HL-60/S4 treated with phorbol 12-myristate 13-acetate at 8.2 ng/mL for 4 days and 3 days (cell line): ENCODE measurements around the gene TRIM47.

ENCODE experiments used
- in situ Hi-C: fragments of 300-500 bp; cut with MboI; formaldehyde crosslinking; loops from 2 replicates; pipeline ENCODE4 v1.15.0; 2022; ENCODE audit warnings: low sequenced_read_pairs

The TRIM47 gene

DNA sequence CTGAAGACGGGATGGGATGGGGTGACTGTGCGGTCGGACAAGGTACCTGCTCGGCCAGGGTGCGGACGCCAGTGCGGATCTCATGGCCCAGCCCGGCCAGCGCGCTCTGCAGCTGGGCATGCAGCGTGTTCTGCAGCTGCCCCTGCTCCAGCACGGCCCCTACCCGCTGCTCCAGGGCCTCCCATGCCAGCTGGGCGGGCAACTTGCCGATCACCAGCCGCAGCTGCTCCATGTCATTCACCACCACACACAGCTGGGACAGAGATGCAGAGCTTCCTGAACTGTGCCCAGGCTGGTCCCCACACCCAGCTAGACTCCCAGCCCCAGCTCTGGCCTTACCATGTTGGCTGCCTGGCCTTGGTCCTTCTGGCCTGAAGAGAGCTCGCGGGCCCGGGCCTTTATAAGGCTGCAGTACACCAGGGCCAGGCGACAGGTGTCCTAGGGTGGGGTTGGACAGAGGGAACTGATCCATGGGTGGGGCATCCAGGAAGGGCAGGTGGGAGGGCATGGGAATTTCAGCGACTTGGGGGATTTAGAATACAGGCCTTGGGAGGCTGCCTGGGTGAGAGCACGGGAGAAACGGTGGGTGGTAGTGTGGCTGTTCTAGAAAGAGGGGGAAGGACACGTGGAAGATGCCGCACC, 44.0 kb downstream of the TRIM47 start:
- in situ Hi-C loops, result no loop called here

DNA sequence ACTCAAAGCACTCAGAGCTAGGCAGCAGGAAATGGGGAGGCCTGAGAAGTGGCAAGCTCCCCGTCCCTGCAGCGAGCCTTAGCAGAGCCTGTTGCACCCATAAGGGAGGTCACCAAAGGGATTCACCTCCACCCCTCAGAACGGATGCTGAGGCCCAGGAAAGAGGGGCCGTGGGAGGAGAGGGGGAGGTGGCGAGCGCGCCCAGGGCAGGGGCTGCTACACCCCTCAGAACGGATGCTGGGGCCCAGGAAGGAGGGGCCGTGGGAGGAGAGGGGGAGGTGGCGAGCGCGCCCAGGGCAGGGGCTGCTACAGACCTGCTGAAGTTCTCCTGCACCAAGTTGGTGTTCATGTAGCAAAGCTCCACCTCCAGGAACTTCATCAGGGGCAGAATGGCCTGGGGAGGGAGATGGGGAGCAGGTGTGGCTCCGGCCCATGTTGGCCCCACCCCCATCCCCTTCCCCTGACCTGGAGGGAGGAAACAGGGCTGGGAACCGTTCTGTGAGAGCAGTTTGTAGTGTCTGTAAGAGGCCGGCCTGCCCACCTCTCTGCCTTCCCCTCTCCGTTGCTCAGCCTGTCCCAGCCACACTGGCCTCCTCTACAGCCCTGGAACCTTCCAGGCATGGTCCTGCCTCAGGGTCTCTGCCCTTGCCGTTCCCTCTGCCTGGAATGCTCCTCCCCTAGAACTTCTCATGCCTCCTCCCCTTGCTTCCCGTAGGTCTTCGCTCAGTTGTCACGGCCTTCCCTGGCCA, 45.6 kb downstream of the TRIM47 start:
- in situ Hi-C loops, result no loop called here

DNA sequence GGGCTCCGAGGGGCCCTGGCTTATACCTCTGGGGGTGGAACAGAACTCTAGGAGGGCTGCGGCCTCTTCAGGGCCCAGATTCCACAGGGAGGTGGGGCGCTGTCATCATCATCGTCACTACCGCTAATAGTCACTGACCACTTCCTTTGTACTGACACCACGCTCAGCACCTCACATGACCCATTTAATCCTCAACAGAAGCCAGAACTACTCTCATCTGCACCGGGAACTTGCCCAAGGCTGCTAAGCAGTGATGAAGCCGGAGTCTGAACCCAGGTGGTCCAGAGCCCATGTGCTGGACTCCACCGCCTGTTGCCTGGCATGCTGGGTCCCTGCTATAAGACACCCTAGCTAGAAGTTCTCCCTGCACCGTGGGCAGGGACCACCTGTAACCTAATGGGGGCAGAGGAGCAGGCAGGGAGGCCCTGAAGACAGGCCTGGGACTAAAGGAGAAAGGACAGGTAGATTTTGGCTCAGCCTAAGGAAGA, 46.2 kb downstream of the TRIM47 start:
- in situ Hi-C loops, result no loop called here

GRCh38 chr17:75831032-75831571, 47.3 kb downstream of the TRIM47 start:
- in situ Hi-C loops, result no loop called here

DNA sequence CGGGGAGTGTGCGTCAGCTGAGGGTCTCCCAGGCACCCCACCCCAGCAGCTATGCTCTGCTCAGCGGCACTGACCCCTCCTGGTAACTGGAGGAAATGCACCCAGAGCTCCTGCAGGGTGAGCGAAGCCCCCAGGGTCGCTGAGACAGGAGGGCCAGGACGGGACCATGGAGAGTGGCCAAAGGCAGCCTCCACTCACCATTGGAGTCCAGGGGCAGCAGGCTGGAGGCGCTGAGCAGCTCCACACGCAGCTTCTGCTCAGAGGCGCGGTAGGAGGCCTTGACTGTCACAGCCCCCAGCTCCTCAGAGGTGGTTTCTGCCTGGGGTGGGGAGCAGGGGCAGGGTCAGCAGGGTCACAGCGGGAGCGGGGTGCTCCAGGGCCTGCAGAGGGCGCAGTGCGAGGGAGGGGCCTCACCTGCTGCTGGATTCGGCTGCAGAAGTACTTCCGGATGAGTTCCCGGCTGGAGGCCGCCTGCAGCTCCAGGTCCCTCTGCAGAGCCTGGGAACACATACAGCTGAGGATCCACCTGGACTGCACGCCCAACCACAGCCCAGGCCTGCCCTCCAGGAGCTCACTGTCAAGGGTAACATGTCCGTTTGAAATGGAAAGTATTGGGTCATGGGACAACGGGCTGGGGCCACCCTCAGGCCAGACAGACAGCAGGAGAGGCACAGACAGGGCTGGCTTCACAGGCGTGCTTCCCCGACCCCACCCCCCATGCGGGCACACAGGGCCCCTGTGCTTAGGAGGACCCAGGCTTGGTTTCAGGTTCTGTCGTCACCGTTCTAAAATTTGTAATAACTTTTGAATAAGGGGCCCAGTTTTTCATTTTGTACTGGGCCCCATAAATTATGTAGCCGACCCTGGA, 48.0 kb downstream of the TRIM47 start:
- in situ Hi-C loops, result no loop called here

GRCh38 chr17:75829747-75830146, 48.6 kb downstream of the TRIM47 start:
- in situ Hi-C loops, result no loop called here

DNA sequence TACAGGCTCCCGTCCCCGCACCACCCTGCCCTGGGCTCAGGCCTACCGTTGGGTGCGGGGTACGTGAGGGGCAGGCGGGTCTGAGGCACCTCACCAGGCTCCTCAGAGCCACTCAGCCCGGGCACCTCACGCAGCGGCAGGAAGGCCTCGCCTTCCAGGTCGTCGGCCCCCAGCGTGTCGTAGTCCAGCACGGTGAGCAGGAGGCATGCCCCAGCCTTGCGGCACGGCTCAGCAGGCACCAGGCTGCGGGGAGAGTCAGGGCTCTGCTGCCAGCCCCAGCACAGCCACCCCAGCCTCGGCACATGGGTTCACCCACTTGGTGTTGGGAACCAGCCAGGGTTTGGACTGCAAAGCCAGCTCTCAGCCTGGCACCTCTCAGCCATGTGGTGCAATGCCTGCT, 49.6 kb downstream of the TRIM47 start:
- in situ Hi-C loops, result no loop called here

DNA sequence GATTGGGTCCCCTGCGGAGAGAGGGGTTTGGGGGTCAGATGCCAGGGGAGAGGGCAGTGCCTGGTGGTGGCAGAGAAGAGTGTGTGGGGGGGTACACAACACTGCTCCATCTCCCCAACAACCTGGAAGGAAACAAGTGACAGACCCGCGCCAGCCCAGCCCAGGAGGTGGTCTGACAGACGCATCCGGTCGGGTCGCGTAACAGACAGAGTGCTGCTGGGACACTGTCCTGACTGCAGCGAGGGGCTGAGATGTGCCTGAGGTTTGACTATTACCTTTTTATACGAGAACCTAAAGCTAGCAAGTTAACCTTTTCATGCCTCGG, 50.3 kb downstream of the TRIM47 start:
- in situ Hi-C loops, result no loop called here

GRCh38 chr17:75827308-75828075, 50.9 kb downstream of the TRIM47 start:
- in situ Hi-C loops, result no loop called here

- in situ Hi-C loops, result no loop called here
Measured at GRCh38 chr17:75826561-75827307, 51.6 kb downstream of the TRIM47 start.

DNA sequence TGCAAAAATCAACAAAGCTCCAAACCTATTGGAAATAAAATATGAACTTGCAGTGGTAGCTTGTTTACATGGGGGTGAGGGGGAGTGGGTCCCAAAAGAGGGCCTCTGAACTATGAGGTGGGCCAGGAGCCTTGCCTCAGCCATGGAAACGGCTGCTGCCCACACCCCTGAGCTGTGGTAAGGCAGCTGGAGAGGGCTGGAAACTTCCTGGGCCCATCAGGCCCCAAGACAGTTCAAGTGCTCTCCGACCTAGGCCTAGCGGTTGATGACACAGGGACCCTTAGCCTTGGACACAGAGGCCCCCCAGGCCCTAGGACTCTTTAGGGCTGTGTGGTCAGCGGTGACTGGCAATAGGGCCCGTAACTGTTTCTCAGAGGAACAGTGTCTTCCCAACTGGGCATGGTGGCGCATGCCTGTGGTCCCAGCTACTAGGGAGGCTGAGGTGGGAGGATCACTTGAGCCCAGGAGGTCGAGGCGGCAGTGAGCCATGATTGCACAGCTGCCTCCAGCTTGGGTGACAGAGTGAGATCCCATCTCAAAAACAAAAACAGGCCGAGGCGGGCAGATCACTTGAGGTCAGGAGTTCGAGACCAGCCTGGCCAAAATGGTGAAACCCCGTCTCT, 52.5 kb downstream of the TRIM47 start:
- in situ Hi-C loops, result no loop called here

- in situ Hi-C loops, result no loop called here
Measured at GRCh38 chr17:75825149-75825552, 53.2 kb downstream of the TRIM47 start.

DNA sequence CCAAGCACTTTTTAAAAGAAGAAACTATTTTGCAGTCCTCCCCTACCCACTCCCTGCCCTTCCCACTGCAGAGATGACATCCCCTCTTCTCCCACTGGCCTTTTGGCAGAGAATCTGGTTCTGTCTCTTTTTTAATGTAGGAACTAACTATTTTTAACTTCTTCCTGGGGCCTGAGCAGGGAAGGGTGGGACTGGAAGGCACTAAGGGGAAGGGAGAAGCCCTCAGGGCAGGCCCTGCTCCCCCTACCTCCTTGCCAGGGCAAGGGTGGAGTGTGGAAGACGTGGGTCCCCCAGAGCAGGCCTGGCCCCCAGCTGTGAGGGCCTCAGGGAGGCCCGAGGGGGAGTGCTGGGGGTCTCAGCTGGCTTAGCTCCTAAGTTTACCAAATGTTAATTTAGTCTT, 53.7 kb downstream of the TRIM47 start:
- in situ Hi-C loops, result no loop called here
